Prostate gland (tissue), 2 donors: ENCODE results near the gene B4GALNT4.

Experiments used
- CTCF ChIP-seq, 4 experiments: fragments of 200-600 bp in 2 of 4; fragments of 450-650 bp in 2 of 4; sonication (generic) in 2 of 4; IDR thresholded peaks; 1 replicate in 3 of 4; 2 replicates in 1 of 4; pipeline ENCODE4 v1.5.1; 2016 to 2019; ENCODE audit warnings: antibody characterized with exemption in 4 of 4, mild to moderate bottlenecking in 2 of 4, moderate library complexity in 2 of 4
- POLR2A ChIP-seq: fragments of 450-650 bp; IDR thresholded peaks from one replicate; pipeline ENCODE4 v1.6.1; 2016; ENCODE audit warnings: antibody characterized with exemption, mild to moderate bottlenecking
- POLR2AphosphoS5 ChIP-seq: sonication (generic); formaldehyde crosslinking; IDR thresholded peaks from one replicate; pipeline ENCODE4 v1.6.1; 2017; ENCODE audit warnings: antibody characterized with exemption

GRCh38 chr11:352456-353031 is 16.8 kb upstream of the B4GALNT4 start:
- TF ChIP-seq POLR2A: no peak
- TF ChIP-seq CTCF (IDR thresholded peaks at IDR 0.05): no peak
- no peak for TF ChIP-seq POLR2AphosphoS5
